PC-9 (cell line): Measurements from ENCODE around the gene SERPINB13.

ENCODE experiments used
- CTCF ChIP-seq: fragments of 200-600 bp; sonication (generic); conservative IDR thresholded peaks from 2 replicates; pipeline ENCODE4 v1.6.1; 2017; ENCODE audit warnings: mixed run types, antibody characterized with exemption, mild to moderate bottlenecking, moderate library complexity
- EZH2 ChIP-seq: fragments of 200-600 bp; sonication (generic); IDR thresholded peaks from 2 replicates; pipeline ENCODE4 v1.8.0; 2017; ENCODE audit warnings: antibody characterized with exemption, low read depth

GRCh38 chr18:63564021-63564420, 23.1 kb upstream of the SERPINB13 start:
- no peak for TF ChIP-seq CTCF
- TF ChIP-seq EZH2, result no peak
